ENCODE measurements around the gene VWC2. TPM values are rescaled to one million over a fixed set of nuclear protein-coding genes. Genes with fewer than 3 reads are reported as not detected.

VWC2 gene
- total RNA-seq, 4 donors from 2014 or later, result under 0.01 to 0.19 (median 0.09) TPM

DNA sequence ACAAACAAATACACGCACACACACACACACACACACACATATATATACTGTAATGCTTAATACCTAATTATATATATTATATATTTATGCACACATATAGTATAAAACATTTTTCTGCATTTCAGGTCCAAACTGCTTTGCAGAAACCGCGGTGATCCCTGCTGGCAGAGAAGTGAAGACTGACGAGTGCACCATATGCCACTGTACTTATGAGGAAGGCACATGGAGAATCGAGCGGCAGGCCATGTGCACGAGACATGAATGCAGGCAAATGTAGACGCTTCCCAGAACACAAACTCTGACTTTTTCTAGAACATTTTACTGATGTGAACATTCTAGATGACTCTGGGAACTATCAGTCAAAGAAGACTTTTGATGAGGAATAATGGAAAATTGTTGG lies 138.5 kb downstream of the VWC2 start:
- TF ChIP-seq POLR2A (IDR thresholded peaks at IDR 0.05), result no peak
- TF ChIP-seq, protein P1, sequence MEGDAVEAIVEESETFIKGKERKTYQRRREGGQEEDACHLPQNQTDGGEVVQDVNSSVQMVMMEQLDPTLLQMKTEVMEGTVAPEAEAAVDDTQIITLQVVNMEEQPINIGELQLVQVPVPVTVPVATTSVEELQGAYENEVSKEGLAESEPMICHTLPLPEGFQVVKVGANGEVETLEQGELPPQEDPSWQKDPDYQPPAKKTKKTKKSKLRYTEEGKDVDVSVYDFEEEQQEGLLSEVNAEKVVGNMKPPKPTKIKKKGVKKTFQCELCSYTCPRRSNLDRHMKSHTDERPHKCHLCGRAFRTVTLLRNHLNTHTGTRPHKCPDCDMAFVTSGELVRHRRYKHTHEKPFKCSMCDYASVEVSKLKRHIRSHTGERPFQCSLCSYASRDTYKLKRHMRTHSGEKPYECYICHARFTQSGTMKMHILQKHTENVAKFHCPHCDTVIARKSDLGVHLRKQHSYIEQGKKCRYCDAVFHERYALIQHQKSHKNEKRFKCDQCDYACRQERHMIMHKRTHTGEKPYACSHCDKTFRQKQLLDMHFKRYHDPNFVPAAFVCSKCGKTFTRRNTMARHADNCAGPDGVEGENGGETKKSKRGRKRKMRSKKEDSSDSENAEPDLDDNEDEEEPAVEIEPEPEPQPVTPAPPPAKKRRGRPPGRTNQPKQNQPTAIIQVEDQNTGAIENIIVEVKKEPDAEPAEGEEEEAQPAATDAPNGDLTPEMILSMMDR (IDR thresholded peaks at IDR 0.05), result no peak
- WGBS, 2 donors, result 76 to 85% methylated on average over 8 of the region's 8 CpGs
- no peaks in the 10 kb centered on the region for H3K36me3 ChIP-seq
- intact Hi-C loops (cut with DNase I), result no loop called here
- H3K4me3 ChIP-seq, result no peak overlapping the region
- no peaks in the 10 kb centered on the region for H3K4me1 ChIP-seq
- no peaks in the 10 kb centered on the region for H3K27me3 ChIP-seq
- no peak overlapping the region for H3K27ac ChIP-seq
- no peak for DNase-seq
- no peaks in the 10 kb centered on the region for H3K9me3 ChIP-seq

DNA sequence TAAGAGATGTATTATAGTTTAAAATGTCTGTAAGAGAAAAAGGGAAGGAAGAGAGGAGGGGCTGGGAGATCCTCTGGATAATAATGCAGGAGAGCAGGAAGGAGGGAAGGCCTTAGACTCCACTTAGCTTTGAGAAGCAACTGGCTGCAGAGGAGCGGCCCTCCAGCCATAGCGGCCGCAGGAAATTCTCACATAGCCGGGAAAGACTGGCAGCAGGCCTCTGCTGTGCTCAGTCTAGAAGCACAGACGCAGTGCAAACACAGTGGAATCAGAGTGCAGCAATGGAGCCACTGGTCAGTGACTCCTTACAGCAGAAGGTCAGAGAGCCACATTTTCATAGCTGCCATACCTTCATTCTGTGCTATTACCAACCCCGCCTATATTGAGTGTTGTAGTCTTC lies 153.3 kb downstream of the VWC2 start:
- Histone ChIP-seq H3K9me3 (peaks cover 0 to 9% (median 4%) of the 10 kb centered on the region in 3 donors), H3K4me3 (no peak overlapping the region), H3K27me3 (no peaks in the 10 kb centered on the region), H3K36me3 (no peaks in the 10 kb centered on the region), H3K27ac (no peak overlapping the region), H3K4me1 (no peaks in the 10 kb centered on the region)
- intact Hi-C loops (cut with DNase I), result no loop called here
- 80 to 84% methylated on average over 5 to 6 of the region's 6 CpGs for WGBS, 2 donors
- DNase-seq, result no peak
- TF ChIP-seq, protein P1 (IDR thresholded peaks at IDR 0.05), result no peak

DNA sequence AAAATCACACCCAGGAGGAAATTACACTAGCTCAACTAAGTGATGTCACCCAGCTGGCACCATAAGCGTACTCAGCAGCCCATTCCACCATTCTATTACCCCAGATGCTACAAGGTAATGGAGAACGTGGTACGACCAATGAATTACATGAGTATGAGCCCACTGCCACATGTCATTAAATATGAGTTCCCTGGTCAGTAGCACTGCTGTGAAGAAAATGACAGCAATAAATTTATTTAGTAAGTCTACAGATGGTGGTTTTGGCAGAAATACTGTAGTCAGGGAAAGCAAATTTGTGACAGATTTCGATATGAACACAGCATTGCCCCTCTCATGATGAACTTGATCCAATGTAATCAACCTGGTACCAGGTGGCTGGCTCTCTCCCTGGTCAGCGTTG lies 154.2 kb downstream of the VWC2 start:
- Histone ChIP-seq H3K9me3 (peaks cover 0 to 18% (median 12%) of the 10 kb centered on the region in 3 donors), H3K27me3 (no peaks in the 10 kb centered on the region), H3K27ac (no peak overlapping the region), H3K36me3 (no peaks in the 10 kb centered on the region), H3K4me3 (no peak overlapping the region), H3K4me1 (no peaks in the 10 kb centered on the region)
- 76 to 91% methylated on average over 5 of the region's 5 CpGs for WGBS, 2 donors
- DNase-seq, result no peak
- no peak for TF ChIP-seq POLR2A (IDR thresholded peaks at IDR 0.05)
- TF ChIP-seq, protein P1 (IDR thresholded peaks at IDR 0.05), result no peak
- intact Hi-C loops (cut with DNase I), result no loop called here

DNA sequence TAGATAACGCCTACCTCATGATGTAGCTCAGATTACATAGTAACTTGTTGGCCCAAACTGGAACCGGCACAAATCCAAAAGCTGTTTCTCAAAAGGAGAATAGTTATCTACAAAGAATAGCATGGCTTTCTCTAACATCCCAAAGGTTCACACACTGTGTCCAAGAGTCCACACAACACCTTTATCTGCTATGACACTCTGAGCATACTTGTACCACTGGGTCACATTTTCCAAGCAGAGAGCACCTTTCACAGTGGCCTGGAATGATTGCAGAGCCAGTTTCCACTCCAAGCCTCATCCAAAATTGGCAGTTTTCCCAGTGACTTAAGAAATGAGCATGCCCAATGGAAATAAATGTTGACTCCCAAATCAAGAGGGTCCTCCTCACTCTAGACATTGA lies 155.3 kb downstream of the VWC2 start:
- no peak for DNase-seq
- Histone ChIP-seq H3K4me1 (no peaks in the 10 kb centered on the region), H3K36me3 (no peaks in the 10 kb centered on the region), H3K9me3 (peaks cover 0 to 21% (median 12%) of the 10 kb centered on the region in 3 donors), H3K4me3 (no peak overlapping the region), H3K27me3 (no peaks in the 10 kb centered on the region), H3K27ac (no peak overlapping the region)
- no peak for TF ChIP-seq POLR2A (IDR thresholded peaks at IDR 0.05)
- TF ChIP-seq, protein P1 (IDR thresholded peaks at IDR 0.05), result no peak
- 70 to 90% methylated on average over 2 of the region's 2 CpGs for WGBS, 2 donors
- intact Hi-C loops (cut with DNase I), result no loop called here

DNA sequence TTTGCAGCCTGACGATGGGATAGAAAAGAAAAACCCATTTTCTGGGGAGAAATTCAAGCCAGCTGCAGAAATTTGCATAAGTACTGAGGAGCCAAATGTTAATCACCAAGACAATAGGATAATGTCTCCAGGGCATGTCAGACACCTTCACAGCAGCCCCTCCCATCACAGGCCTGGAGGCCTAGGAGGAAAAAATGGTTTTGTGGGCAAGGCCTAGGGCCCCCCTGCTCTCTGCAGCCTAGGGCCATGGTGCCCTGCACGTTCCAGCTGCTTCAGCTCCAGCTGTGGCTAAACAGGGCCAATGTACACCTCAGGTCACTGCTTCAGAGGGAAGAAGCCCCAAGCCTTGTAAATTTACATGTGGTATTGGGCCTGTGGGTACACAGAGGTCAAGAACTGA lies 158.2 kb downstream of the VWC2 start:
- Histone ChIP-seq H3K4me3 (no peak overlapping the region), H3K9me3 (peaks cover 0 to 21% (median 12%) of the 10 kb centered on the region in 3 donors), H3K27me3 (no peaks in the 10 kb centered on the region), H3K27ac (no peak overlapping the region), H3K4me1 (no peaks in the 10 kb centered on the region), H3K36me3 (no peaks in the 10 kb centered on the region)
- whole genome bisulfite sequencing, 2 donors, result 74 to 100% methylated on average over 1 to 2 of the region's 2 CpGs
- intact Hi-C loops (cut with DNase I), result no loop called here
- no peak for TF ChIP-seq POLR2A (IDR thresholded peaks at IDR 0.05)
- TF ChIP-seq, protein P1 (IDR thresholded peaks at IDR 0.05), result no peak
- no peak for DNase-seq

Measured in esophagus squamous epithelium (tissue), 5 donors.